Right lobe of liver (tissue), 6 donors: ENCODE measurements around the gene CDK5. TPM values are rescaled to one million over a fixed set of nuclear protein-coding genes. Genes with fewer than 3 reads are reported as not detected.

ENCODE experiments used
- ATAC-seq, 4 donors: fragments of 200-7000 bp; cut with Tn5 transposase; one replicate each; pipeline ENCODE4 v1.9.1; 2020; ENCODE audit warnings: mild to moderate bottlenecking in 4 of 4, moderate library complexity in 4 of 4
- DNase-seq, 3 donors: peaks; one replicate each; pipeline ENCODE4 v3.0.0-alpha.2; 2020
- H3K27ac ChIP-seq, 3 donors: fragments of 200-600 bp; one replicate each; pipeline ENCODE4 v1.8.0; 2022
- H3K27me3 ChIP-seq, 2 donors: fragments of 200-600 bp; one replicate each; pipeline ENCODE4 v1.8.0; 2022
- H3K36me3 ChIP-seq, 4 donors: fragments of 200-600 bp; sonication (generic) in 1 of 4; one replicate each; pipeline versions ENCODE4 v1.5.1 to v1.8.0; 2017 to 2022; ENCODE audit warnings: control low read depth in 1 of 4
- H3K4me1 ChIP-seq, 4 donors: fragments of 200-600 bp; sonication (generic) in 1 of 4; one replicate each; pipeline versions ENCODE4 v1.5.1 to v1.8.0; 2017 to 2022; ENCODE audit warnings: control low read depth in 1 of 4
- H3K4me3 ChIP-seq, 3 donors: fragments of 200-600 bp; one replicate each; pipeline ENCODE4 v1.8.0; 2022
- H3K9me3 ChIP-seq, 4 donors: fragments of 200-600 bp; sonication (generic) in 1 of 4; one replicate each; pipeline versions ENCODE4 v1.5.1 to v1.8.0; 2017 to 2022; ENCODE audit warnings: control low read depth in 1 of 4
- POLR2A ChIP-seq: fragments of 450-650 bp; IDR thresholded peaks from one replicate; pipeline ENCODE4 v1.6.1; 2017; ENCODE audit warnings: antibody characterized with exemption, mild to moderate bottlenecking
- WGBS: methylation state at CpG from one replicate; pipeline ENCODE4 v1.1.6; 2018; ENCODE audit warnings: low coverage, low lambda C conversion rate; ENCODE audit not compliant: insufficient coverage; ENCODE audit errors: missing lambda C conversion rate; 5-methylcytosine and 5-hydroxymethylcytosine counted together
- intact Hi-C, 2 donors: fragments of 100-400 bp; cut with DNase I; formaldehyde crosslinking; loops; one replicate each; pipeline versions ENCODE4 v1.11.2 to v1.14.1; 2022
- total RNA-seq, 6 experiments: library from RNA; depleted of rRNA in 2 of 6; stranded (reverse); fragments of >200 nt in 2 of 6; fragmentation: NEBNext Ultra II Directional in 3 of 6; extraction: Animal tissue kit (Norgen Biotek cat#: 25700) in 3 of 6; gene quantifications; one replicate each; pipeline versions ENCODE4 v1.1.0 to v1.2.4, GENCODE V29; 2016 to 2023
- TF ChIP-seq, protein P1 (sequence below), 4 donors: fragments of 200-600 bp in 3 of 4; fragments of 450-650 bp in 1 of 4; IDR thresholded peaks; one replicate each; pipeline versions ENCODE4 v1.5.1 to v1.8.0; 2016 to 2022; ENCODE audit warnings: antibody characterized with exemption in 4 of 4, mild to moderate bottlenecking in 2 of 4
- donor health status: DM: no; HTN: yes; CAD: no.
- donor health status: DM: no; HTN: no; CAD: no.
- donor health status: DM: no; HTN: no; CAD: no.
- donor health status: DM: no; HTN: yes; CAD: no.
- donor health status: DM: no; HTN: yes; CAD: no.

CDK5 gene
- total RNA-seq, 6 experiments from 2014 or later = 5.0 to 9.6 (median 6.1) TPM

DNA sequence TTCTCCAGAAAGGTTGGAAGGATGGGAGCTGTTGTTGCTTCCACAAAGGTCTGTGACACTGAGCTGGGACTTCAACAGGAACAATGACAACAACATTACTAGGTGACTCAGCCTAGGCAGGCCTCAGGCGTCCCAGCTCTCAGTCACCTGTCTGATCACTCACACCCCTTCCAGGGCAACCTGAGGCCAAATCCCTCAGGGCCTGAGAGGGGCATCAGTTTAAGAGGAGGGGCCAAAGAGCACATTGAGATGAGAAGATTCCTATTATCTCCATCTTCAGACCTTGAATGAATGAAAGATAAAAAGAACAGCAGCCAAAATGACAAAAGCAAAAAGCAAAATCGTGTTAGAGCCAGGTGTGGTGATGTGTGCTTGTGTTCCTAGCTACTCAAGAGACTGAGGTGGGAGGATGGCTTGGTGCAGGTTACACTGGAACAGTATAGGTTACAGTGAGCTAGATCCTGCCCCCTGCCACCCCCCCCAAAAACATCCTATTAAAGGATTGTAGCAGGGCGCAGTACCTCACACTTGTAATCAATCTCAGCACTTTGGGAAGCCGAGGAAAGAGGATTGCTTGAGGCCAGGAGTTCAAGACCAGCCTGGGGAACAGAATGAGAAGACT, 33.2 kb downstream of the CDK5 start, which contains the start of gene ATG9B:
Gene ATG9B, minus strand, starts transcription at position 60 of the 622 bp plus-strand sequence. CDS start 71 bp downstream, outside the sequence.
- DNase-seq (no peak), ATAC-seq (no peak)
- no peak within 1 kb of the TSS for H3K27ac ChIP-seq
- H3K4me1 ChIP-seq = no peaks in the 10 kb centered on the region
- intact Hi-C loops = no loop called here
- TF ChIP-seq POLR2A = no peak
- TF ChIP-seq, protein P1, sequence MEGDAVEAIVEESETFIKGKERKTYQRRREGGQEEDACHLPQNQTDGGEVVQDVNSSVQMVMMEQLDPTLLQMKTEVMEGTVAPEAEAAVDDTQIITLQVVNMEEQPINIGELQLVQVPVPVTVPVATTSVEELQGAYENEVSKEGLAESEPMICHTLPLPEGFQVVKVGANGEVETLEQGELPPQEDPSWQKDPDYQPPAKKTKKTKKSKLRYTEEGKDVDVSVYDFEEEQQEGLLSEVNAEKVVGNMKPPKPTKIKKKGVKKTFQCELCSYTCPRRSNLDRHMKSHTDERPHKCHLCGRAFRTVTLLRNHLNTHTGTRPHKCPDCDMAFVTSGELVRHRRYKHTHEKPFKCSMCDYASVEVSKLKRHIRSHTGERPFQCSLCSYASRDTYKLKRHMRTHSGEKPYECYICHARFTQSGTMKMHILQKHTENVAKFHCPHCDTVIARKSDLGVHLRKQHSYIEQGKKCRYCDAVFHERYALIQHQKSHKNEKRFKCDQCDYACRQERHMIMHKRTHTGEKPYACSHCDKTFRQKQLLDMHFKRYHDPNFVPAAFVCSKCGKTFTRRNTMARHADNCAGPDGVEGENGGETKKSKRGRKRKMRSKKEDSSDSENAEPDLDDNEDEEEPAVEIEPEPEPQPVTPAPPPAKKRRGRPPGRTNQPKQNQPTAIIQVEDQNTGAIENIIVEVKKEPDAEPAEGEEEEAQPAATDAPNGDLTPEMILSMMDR (IDR thresholded peaks at IDR 0.05) = no peak
- WGBS = 69% methylated on average over 4 of the region's 4 CpGs
- no peak within 1 kb of the TSS for H3K4me3 ChIP-seq
- H3K27me3 ChIP-seq = no peaks in the 10 kb centered on the region
- H3K36me3 ChIP-seq = no peaks in the 10 kb centered on the region
- H3K9me3 ChIP-seq = no peaks in the 10 kb centered on the region

- H3K27me3 ChIP-seq = peaks cover 0 to 7% of the 10 kb centered on the region in 2 donors
- no peak for ATAC-seq
- no peaks in the 10 kb centered on the region for H3K36me3 ChIP-seq
- H3K9me3 ChIP-seq = no peaks in the 10 kb centered on the region
- no peak overlapping the region for H3K4me3 ChIP-seq
- no peak for DNase-seq
- H3K27ac ChIP-seq = no peak overlapping the region
- 69% methylated on average over 4 of the region's 10 CpGs for WGBS
- intact Hi-C loops = no loop called here
- peaks cover 0 to 10% (median 0%) of the 10 kb centered on the region in 4 donors for H3K4me1 ChIP-seq
- no peak for TF ChIP-seq POLR2A
- TF ChIP-seq, protein P1 (IDR thresholded peaks at IDR 0.05) = no peak
These were observed 34.5 kb downstream of the CDK5 start for GRCh38 chr7:151023232-151023631.

DNA sequence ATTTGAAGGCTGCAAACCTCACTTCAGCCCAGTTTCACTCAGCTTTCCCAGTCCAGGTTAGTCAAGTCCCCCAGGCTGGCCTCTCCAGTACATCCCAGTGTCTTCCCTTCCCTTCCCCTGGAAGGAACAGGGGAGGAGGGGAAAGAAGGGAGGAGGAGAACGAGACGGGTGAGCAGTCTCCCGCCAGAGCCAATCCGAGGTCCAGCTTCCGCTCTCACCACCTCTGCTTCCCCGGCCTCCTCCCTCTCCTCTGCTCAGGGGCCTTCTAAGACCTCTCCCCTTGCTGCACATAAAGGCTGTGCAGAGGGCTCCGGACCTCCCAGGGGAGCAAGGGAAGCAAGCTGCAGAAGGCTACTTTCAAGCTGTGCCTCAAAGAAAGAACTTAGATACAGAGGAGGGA, 37.5 kb downstream of the CDK5 start:
- peaks cover 0 to 14% (median 2%) of the 10 kb centered on the region in 4 donors for H3K4me1 ChIP-seq
- ATAC-seq (no peak), DNase-seq (no peak)
- H3K27ac ChIP-seq = no peak overlapping the region
- no peak for TF ChIP-seq POLR2A
- TF ChIP-seq, protein P1 (IDR thresholded peaks at IDR 0.05) = no peak
- no peak overlapping the region for H3K4me3 ChIP-seq
- H3K27me3 ChIP-seq = peaks cover 0 to 8% of the 10 kb centered on the region in 2 donors
- H3K9me3 ChIP-seq = no peaks in the 10 kb centered on the region
- intact Hi-C loops = no loop called here
- WGBS = 45% methylated on average over 4 of the region's 7 CpGs
- no peaks in the 10 kb centered on the region for H3K36me3 ChIP-seq

GRCh38 chr7:151019130-151019447, 38.6 kb downstream of the CDK5 start:
- no peaks in the 10 kb centered on the region for H3K36me3 ChIP-seq
- TF ChIP-seq POLR2A = no peak
- TF ChIP-seq, protein P1 (IDR thresholded peaks at IDR 0.05) = no peak
- H3K27ac ChIP-seq = no peak overlapping the region
- H3K4me3 ChIP-seq = peak overlapping the region in 1 of 3 donors; percentile 13
- no peaks in the 10 kb centered on the region for H3K9me3 ChIP-seq
- peaks cover 0 to 14% (median 2%) of the 10 kb centered on the region in 4 donors for H3K4me1 ChIP-seq
- intact Hi-C loops = no loop called here
- WGBS = no CpG with 5 or more reads among the region's 20 CpGs
- peaks cover 0 to 10% of the 10 kb centered on the region in 2 donors for H3K27me3 ChIP-seq
- ATAC-seq = peak in 1 of 4 donors; percentile 25
- no peak for DNase-seq
